KOPT-K1 (cell line): ENCODE measurements around the gene ZNF791.
A peak's percentile ranks its signal among the peaks of the same experiment; 100 is the strongest.
"Not testable (repeated sequence)": the region's sequence is repeated elsewhere in the genome, so short reads cannot be mapped to it uniquely, and the experiment has no call there.

Source experiments
- H3K27ac ChIP-seq: fragments of 200-600 bp; sonication (generic); 2 replicates; pipeline ENCODE4 v1.5.1; 2016; ENCODE audit warnings: antibody characterized with exemption, mild to moderate bottlenecking, low read depth, low read length; ENCODE audit not compliant: poor library complexity, severe bottlenecking
- H3K36me3 ChIP-seq: fragments of 200-600 bp; sonication (generic); 2 replicates; pipeline ENCODE4 v1.5.1; 2017; ENCODE audit warnings: antibody characterized with exemption, mild to moderate bottlenecking, low read length, moderate library complexity; ENCODE audit not compliant: insufficient read depth
- H3K9me3 ChIP-seq: fragments of 200-600 bp; sonication (generic); 2 replicates; pipeline ENCODE4 v1.5.1; 2017; ENCODE audit warnings: antibody characterized with exemption, low read length, mild to moderate bottlenecking; ENCODE audit not compliant: insufficient read depth, poor library complexity, severe bottlenecking

The ZNF791 gene

DNA sequence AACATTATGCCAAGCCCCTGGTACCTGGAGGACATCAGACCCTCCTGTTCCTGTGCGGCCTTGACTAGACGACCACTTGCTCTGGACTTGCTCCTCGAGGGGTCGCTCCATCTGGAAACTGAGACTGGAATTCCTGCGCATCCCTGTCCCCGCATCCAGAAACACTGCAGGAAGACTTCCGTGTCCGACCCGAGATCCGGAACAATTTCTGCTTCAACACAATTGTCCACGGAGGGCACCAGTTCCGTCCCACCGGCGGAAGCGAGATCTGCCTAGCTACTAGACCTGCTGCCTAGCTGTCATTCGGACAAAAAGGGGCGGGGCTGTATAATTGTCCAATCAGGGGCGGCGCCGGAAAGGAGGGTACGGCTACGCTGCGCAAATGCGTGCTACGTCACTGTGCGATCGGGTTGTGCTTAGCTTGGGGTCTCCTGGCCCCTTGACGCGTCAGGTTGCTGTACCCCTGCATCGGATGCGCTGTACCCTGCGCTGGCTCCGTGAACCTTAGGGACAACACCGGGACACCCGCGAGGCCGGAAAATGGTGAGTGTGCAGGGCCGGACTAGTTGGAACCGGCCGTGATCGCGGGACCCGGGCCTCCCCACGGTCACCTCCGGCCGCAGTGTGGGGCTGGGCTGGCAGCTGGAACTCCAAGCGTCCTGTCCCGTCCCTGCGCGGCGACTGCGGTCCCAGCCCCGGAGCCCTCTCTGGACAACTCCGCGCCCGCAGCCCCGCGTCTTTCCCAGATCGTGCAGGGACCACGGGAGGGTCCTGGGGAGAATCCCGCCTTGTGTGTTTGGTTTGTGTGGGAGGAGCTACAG lies at the start of gene ZNF791, which contains the start of gene ZNF490:
Gene ZNF791, plus strand, starts transcription at position 381 of the 821 bp plus-strand sequence. Its CDS starts 160 bp downstream, at position 541.
Gene ZNF490, minus strand, starts transcription at position 274 of the 821 bp plus-strand sequence. Its CDS starts 133 bp downstream, at position 141.
- peak within 1 kb of the TSS; percentile 70 for H3K27ac ChIP-seq
- H3K36me3 ChIP-seq: peaks cover 12% of the 10 kb centered on the region; the same call in 1 of the 2 replicates
- H3K9me3 ChIP-seq: no peaks in the 10 kb centered on the region

DNA sequence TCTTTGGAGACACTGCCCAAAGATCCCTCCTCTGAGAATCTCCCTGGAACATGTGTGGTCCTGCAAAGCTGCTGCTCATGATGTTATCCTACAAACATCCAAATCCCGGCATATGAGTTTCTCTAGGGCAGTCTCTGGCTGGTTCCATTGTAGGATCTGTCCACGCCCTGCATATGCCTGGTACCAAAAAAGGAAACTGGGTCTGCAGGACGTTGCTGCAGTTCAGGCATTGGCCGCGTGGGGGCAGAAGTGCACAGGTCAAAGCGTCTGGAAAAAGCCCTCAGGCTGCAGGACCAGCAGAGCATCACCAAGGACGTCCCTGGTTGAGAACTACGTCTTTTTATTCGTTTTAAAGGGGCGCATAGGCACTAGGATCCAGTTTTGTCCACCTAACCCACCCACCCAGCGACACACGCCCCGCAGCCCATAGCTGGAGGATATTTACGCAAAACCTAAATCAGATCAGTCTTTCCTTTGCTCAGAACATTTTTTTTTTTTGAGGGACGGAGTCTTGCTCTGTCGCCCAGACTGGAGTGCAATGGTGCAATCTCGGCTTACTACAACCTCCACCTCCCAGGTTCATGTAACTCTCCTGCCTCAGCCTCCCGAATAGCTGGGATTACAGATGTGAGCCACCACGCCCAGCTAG lies 46.6 kb upstream of the ZNF791 start:
- Histone ChIP-seq H3K27ac (no peak overlapping the region), H3K9me3 (no peaks in the 10 kb centered on the region), H3K36me3 (no peaks in the 10 kb centered on the region)

DNA sequence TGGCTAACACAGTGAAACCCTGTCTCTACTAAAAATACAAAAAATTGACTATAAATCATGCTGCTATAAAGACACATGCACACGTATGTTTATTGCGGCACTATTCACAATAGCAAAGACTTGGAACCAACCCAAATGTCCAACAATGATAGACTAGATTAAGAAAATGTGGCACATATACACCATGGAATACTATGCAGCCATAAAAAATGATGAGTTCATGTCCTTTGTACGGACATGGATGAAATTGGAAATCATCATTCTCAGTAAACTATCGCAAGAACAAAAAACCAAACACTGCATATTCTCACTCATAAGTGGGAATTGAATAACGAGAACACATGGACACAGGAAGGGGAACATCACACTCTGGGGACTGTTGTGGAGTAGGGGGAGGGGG lies 44.3 kb upstream of the ZNF791 start:
- not testable (repeated sequence) for H3K9me3 ChIP-seq, H3K36me3 ChIP-seq, H3K27ac ChIP-seq

DNA sequence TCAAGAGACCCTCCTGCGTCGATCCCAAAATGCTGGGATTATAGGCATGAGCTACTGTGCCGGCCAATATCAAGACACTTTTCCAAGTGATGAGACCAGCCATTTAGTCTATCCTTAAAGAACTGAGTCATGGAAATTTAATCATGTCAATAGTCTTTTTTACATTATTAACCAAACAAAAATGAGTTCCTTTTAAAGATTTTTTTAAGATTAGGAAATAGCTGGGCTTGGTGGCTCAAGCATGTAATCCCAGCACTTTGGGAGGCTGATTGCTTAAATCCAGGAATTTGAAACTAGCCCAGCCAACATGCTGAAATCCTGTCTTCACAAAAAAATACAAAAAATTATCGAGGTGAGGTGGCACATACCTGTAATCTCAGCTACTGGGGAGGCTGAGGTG lies 42.8 kb upstream of the ZNF791 start:
- H3K9me3 ChIP-seq: no peaks in the 10 kb centered on the region
- H3K27ac ChIP-seq: no peak overlapping the region
- no peaks in the 10 kb centered on the region for H3K36me3 ChIP-seq

DNA sequence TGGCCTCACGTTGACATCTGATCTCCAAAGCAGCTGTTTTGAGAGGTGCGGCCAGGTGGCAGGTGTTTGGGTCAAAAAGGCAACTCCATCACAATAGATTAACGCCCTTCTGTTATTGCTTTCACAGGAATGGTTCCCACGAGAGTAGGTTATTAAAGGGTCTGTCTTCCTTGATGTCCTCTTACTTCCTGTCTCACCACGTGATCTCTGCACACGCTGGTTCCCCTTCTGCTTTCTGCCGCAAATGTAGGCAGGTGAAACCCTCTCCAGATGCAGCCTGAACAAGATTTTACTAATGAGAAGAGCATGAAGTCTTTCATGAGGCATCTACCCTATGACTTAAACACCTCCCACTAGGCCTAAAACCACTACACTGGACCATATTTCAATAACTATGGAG lies 36.7 kb upstream of the ZNF791 start:
- H3K9me3 ChIP-seq: no peaks in the 10 kb centered on the region
- no peak overlapping the region for H3K27ac ChIP-seq
- H3K36me3 ChIP-seq: peaks cover 17% of the 10 kb centered on the region; the same call in 1 of the 2 replicates

DNA sequence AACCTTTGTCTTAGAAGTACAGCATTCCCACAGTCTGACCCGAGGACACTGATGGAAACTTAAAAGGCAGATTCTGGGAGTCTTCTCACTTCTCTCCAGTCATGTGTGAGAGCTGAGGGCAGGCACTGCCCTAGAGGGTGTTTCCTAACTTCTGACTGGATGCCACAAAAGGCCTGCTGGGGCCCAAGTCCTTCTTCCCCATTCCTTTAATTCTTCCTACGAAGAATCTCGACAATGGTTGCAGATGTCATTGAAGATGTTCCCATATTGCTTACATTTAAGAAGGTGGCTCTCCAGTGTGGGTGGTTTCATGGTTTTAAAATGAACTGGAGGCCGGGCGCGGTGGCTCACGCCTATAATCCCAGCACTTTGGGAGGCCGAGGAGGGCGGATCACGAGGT lies 32.1 kb upstream of the ZNF791 start:
- peaks cover 51% of the 10 kb centered on the region for H3K36me3 ChIP-seq
- H3K9me3 ChIP-seq: peaks cover 8% of the 10 kb centered on the region
- H3K27ac ChIP-seq: no peak overlapping the region

DNA sequence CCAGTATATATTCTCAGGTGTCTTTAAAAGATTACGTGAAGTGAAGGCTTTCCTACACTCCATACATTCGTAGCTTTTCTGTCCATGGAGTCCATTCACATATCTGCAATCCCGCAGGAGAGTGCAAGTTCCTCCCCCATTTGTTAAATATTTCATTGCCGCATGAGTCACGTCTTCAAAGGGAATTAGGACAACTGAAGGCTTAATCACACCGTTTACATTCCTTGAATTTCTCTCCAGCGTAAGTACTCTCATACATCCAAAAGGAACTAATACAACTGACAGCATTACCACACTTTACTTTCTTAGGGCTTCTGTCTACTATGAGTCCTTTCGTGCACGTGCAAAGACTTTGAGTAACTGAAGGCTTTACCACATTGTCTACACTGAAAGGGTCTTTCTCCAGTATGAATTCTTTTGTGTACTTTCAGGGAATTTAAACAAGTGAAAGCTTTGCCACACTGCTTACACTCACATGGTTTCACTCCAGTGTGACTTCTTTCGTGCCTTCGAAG lies 30.5 kb upstream of the ZNF791 start:
- Histone ChIP-seq H3K27ac (no peak overlapping the region), H3K36me3 (peaks cover 51% of the 10 kb centered on the region), H3K9me3 (peaks cover 8% of the 10 kb centered on the region)

DNA sequence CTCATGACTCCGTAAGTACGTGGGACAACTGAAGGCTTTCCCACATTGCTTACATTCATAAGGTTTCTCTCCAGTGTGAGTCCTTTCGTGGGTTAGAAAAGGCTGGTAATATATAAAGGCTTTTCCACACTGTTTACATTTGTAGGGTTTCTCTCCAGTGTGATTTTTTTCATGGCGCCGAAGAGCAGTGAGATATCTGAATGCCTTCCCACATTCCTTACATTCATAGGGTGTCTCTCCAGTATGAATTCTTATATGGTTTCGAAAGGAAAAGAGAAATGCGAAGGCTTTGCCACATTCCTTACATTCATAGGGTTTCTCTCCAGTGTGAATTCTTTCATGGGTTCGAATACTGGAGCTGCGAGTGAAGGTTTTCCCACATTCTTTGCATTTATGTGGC lies 29.6 kb upstream of the ZNF791 start:
- Histone ChIP-seq H3K27ac (no peak overlapping the region), H3K9me3 (peaks cover 8% of the 10 kb centered on the region), H3K36me3 (peaks cover 51% of the 10 kb centered on the region)

DNA sequence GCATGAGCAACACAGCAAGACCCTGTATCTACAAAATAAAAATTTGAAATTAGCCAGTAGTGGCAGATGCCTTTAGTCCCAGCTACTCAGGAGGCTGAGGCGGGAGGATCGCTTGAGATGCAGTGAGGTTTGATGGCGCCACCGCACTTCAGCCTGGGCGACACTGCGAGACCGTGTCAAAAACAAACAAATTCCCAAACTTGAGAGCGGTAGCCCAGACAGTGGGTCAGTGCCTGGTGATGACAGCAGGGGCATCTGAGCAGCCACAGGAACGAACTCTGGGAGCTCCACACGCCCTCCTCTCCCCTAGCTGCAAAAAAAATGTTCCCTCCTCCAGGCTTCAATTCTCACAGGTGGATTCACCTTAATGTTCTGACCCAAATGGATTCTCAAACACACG lies 14.2 kb upstream of the ZNF791 start:
- Histone ChIP-seq H3K36me3 (peaks cover 10% of the 10 kb centered on the region; the same call in 1 of the 2 replicates), H3K27ac (no peak overlapping the region), H3K9me3 (no peaks in the 10 kb centered on the region)

DNA sequence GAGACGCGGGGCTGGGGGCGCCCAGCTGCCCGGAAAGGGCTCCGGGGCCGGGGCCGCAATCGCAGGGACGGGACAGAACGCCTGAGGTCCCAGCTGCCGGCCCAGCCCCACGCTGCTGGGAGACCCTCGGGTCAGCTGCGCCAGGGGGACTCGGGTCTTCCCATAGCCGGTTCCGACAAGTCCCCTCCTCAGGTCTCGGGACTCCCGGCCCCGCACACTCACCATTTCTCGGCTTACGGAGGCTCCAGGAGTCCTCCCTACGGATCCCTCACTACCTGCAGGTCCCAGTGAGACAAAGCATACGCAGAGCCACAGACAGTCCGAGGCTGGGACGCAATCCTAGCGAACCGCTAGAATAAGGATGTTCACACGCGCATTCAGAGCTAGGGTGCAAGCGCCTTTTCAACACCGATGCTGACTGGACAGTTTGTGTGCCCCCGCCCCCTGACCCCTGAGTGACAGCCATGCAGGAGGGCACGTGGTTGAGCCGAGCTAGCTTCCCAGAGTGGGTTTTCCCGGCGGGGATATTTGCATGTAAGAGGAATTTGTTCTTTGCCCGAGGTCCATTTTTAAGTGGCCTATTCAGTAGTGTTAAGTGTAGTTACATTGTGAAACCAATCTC lies 13.7 kb upstream of the ZNF791 start:
- Histone ChIP-seq H3K9me3 (no peaks in the 10 kb centered on the region), H3K36me3 (peaks cover 10% of the 10 kb centered on the region), H3K27ac (no peak overlapping the region)

DNA sequence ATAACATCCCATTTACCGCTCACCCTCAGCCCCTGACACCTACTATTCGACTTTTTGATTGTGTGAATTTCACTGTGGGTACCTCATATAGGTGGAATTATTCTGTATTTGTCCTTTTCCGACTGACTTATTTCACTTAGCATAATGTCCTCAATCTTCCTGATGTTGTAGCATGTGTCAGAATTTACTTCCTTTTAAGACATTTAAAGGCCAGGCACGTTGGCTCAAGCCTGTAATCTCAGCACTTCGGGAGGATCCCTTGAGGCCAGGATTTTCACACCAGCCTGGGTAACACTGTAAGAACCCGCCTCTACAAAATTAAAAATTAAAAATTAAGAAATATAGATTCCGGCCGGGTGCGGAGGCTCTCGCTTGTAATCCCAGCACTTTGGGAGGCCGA lies 13.1 kb upstream of the ZNF791 start:
- no peaks in the 10 kb centered on the region for H3K9me3 ChIP-seq
- H3K36me3 ChIP-seq: peaks cover 10% of the 10 kb centered on the region

DNA sequence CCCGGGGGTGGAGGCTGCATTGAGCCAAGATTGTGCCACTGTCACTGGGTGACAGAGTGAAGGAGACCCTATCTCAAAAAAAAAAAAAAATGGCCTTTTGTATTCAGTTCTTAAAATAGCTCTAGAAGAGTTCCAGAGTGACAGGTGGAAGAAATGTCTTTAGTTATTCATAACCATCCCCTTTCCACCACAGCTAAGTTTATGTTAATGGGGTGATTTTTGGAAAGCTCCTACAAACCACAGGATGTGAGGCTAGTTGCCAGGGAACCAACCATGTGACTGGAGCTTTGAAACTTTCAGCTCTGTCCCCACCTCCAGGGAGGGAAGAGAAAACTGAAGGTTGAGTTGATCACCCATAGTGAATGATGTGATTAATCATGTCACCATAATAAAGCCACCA lies 7.0 kb upstream of the ZNF791 start:
- H3K27ac ChIP-seq: no peak overlapping the region
- H3K36me3 ChIP-seq: peaks cover 9% of the 10 kb centered on the region
- H3K9me3 ChIP-seq: no peaks in the 10 kb centered on the region

More for the DNA sequence above, 13.1 kb upstream of the ZNF791 start:
- no peak overlapping the region for H3K27ac ChIP-seq

DNA sequence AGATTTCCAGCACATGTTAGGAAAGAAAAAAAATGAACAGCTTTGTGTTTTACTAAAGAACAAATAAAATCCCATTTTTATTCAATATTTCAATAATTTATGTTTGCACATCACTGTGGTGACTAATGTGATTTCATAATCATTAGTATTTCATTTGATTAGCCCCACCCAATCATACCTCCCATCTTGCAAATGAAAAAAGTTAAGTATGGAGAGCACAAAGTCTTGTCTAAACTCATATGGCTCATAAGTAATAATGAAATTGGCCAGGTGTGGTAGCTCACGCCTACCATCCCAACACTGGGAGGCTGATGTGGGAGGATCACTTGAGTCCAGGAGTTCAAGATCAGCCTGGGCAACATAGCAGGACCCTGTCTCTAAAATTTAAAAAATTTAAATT lies 3.9 kb upstream of the ZNF791 start:
- no peaks in the 10 kb centered on the region for H3K9me3 ChIP-seq
- peaks cover 12% of the 10 kb centered on the region for H3K36me3 ChIP-seq
- H3K27ac ChIP-seq: no peak overlapping the region

DNA sequence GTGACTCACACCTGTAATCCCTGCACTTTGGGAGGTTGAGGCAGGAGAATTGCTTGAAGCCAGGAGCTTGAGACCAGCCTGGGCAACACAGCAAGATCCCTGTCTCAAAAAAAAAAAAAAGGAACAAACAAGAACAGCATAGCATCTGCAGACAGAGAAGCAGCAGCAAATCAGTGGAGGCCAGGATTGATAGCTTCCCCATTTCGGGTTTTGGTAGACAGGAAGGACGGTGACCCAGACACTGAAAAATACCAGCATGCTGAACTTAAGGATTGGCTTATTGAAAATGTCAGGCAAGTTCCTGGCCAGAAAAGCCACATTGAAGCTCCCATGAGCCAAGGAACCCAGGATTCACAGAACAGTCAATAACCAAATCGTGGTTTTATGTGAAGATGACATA lies 3.1 kb upstream of the ZNF791 start:
- H3K27ac ChIP-seq: no peak overlapping the region
- no peaks in the 10 kb centered on the region for H3K9me3 ChIP-seq
- peaks cover 12% of the 10 kb centered on the region for H3K36me3 ChIP-seq

DNA sequence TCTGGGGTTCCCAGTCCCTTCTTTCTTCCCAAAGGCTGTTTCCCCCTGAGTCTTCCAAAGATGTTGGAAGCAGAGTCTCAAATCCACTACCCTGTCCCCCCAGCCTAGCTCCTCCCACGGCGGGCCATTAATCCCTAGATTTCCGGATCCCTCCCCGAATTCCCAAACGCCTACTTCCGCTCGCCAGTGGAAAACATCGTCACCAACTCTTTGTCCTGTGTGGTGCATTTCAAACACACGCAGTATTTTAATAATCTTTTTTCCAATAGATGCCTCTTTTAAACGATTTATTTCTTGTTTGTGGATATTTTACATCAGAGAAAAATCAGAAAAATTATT lies 610 bp downstream of the ZNF791 start:
- Histone ChIP-seq H3K36me3 (peaks cover 12% of the 10 kb centered on the region; the same call in 1 of the 2 replicates), H3K27ac (peak overlapping the region; percentile 70), H3K9me3 (no peaks in the 10 kb centered on the region)
